ENCODE measurements around the gene TLCD1. TPM values are rescaled to one million over a fixed set of nuclear protein-coding genes. Genes with fewer than 3 reads are reported as not detected.

The TLCD1 gene
- total RNA-seq, 6 experiments from 2014 or later, result 8.0 to 14.6 (median 11.3) TPM

DNA sequence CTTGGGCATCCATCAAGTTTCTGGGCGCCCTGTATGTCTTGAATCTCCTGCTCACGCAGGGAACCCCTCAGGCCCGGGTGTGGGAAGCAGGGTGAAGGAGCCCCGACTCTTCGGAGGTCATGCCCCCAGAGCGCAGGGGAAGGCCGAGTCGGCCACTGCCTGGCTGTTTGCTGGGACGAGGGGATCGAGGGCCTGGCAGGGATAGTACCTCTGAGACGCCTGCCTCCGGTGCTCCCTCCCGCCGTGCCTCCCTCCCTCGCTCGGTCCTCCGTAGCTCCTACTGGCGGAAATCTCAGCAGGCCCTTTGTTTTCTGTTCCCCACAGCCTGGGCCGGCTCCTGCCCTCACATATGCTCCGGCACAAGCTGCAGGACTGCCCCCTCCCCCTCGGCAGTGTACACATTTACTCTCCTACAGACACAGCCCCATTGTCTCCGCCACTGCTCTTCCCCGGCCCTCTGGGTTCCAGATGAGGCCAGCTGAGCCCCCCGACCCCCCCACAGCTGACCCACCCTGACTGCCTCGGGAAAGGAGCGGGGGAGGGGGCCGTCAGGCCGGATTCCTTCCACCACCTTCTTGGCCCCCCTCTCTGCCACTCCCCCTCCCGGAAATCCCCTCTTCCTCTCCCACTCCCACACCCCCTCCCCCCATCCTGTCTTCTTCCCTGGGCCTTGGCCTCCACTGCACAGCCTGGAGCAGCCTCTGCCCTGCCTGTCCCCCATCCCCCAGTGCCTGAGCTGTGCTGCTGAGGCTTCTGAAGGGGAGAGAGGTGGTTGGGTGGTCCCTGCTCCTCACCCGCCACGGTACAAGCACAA is 19.1 kb upstream of the TLCD1 start:
- H3K27me3 Mint-ChIP-seq (ENCODE audit: insufficient read depth), result peaks cover 10% of the 10 kb centered on the region
- no peaks in the 10 kb centered on the region for H3K9me3 Mint-ChIP-seq
- H3K27ac Mint-ChIP-seq, result peak overlapping the region; percentile 95
- TF ChIP-seq, protein P1, sequence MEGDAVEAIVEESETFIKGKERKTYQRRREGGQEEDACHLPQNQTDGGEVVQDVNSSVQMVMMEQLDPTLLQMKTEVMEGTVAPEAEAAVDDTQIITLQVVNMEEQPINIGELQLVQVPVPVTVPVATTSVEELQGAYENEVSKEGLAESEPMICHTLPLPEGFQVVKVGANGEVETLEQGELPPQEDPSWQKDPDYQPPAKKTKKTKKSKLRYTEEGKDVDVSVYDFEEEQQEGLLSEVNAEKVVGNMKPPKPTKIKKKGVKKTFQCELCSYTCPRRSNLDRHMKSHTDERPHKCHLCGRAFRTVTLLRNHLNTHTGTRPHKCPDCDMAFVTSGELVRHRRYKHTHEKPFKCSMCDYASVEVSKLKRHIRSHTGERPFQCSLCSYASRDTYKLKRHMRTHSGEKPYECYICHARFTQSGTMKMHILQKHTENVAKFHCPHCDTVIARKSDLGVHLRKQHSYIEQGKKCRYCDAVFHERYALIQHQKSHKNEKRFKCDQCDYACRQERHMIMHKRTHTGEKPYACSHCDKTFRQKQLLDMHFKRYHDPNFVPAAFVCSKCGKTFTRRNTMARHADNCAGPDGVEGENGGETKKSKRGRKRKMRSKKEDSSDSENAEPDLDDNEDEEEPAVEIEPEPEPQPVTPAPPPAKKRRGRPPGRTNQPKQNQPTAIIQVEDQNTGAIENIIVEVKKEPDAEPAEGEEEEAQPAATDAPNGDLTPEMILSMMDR (IDR thresholded peaks at IDR 0.05), result no peak
- peaks cover 17% of the 10 kb centered on the region for H3K36me3 Mint-ChIP-seq (ENCODE audit: low read depth)
- H3K4me3 Mint-ChIP-seq, result peak overlapping the region; percentile 96
- H3K4me1 Mint-ChIP-seq (ENCODE audit: low read depth), result peaks cover 28% of the 10 kb centered on the region
- no peak for DNase-seq

DNA sequence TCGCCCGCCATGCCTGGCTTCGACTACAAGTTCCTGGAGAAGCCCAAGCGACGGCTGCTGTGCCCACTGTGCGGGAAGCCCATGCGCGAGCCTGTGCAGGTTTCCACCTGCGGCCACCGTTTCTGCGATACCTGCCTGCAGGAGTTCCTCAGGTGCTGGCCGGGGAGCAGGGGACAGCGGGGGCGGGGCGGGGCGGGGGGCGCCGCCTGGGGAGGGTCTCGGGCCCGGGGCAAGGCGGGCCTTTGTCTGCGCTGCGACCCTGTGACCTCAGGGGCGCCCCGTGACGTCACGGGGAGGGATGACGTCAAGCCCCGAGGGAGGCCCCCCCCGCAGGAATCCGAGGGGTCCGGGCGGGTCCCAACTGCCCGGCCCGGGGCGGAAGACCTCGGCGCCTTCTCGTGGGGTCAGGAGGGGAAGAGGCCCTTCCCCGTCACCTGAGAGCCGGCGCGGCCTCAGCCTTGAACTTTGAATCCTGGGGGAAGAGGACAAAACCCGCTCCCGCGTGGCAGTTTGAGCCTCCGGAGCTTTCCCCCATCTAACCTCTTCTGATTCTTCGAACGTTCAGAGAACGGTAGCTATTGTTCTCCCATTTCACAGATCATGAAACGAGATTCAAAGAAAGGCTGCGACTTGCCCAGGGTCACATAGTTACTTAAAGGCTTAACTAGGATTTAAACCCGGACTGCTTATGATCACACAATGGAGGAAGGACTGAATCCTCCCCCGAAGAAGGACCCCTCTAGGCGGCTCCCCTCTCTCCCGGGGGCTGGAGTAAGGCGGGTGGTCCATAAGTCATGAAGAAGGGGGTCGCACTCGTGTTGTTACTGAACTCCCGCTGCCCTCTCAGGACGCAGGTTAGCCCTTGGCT is 18.3 kb upstream of the TLCD1 start:
- Mint-ChIP-seq H3K4me3 (peak overlapping the region; percentile 96), H3K4me1 (ENCODE audit: low read depth) (peaks cover 29% of the 10 kb centered on the region), H3K9me3 (peaks cover 7% of the 10 kb centered on the region), H3K36me3 (ENCODE audit: low read depth) (peaks cover 21% of the 10 kb centered on the region), H3K27ac (peak overlapping the region; percentile 95), H3K27me3 (ENCODE audit: insufficient read depth) (peaks cover 5% of the 10 kb centered on the region)
- DNase-seq, result no peak
- TF ChIP-seq, protein P1 (IDR thresholded peaks at IDR 0.05), result no peak

DNA sequence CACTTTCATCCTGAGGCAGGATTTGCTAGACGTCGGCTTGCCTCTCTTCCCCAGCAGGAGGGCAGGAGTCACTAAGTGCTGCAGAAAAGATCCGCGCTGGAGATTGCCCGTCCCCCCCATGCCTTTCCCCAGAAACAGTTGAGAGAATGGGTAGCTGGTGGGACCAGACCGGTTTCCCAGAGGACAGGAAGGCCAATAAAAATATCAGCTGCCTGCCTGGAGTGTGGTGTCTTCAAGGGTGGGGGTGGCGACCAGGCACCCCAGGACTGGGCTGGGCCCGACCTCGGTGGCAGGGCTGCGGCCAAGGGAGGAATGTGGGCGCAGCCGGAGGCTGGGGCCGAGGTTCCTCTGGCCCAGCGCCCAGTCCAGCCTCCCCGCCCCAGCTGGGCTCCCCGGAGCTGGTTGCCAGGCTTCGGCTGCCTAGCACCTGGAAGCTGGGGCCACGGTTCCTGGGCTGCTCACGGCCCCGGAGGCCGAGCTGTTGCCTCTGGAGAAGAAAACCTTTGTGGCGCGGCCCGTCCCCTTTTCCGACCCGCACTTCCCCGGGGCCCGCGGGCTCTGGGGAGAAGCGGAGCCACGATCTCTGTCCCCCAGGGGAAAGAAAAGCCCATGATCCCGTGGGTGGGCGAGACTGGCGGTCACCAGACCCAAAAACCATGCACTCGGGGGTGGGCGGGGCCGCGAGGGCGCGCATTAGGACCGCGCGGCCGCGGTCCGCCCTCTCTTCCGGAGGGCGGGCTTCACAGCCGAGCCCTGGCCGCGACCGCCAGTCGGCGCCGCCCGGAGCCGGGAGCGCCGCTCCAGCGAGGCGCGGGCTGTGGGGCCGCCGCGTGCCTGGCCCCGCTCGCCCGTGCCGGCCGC is 17.4 kb upstream of the TLCD1 start, which contains the start of gene TRAF4:
Gene TRAF4, plus strand, starts transcription at position 769 of the 861 bp plus-strand sequence. CDS start 102 bp downstream, outside the sequence.
- Mint-ChIP-seq H3K27me3 (ENCODE audit: insufficient read depth) (peaks cover 5% of the 10 kb centered on the region), H3K4me3 (peak within 1 kb of the TSS; percentile 96), H3K9me3 (peaks cover 8% of the 10 kb centered on the region), H3K27ac (peak within 1 kb of the TSS; percentile 96), H3K36me3 (ENCODE audit: low read depth) (peaks cover 15% of the 10 kb centered on the region), H3K4me1 (ENCODE audit: low read depth) (peaks cover 21% of the 10 kb centered on the region)
- DNase-seq, result peak; percentile 93
- TF ChIP-seq, protein P1 (IDR thresholded peaks at IDR 0.05), result no peak

DNA sequence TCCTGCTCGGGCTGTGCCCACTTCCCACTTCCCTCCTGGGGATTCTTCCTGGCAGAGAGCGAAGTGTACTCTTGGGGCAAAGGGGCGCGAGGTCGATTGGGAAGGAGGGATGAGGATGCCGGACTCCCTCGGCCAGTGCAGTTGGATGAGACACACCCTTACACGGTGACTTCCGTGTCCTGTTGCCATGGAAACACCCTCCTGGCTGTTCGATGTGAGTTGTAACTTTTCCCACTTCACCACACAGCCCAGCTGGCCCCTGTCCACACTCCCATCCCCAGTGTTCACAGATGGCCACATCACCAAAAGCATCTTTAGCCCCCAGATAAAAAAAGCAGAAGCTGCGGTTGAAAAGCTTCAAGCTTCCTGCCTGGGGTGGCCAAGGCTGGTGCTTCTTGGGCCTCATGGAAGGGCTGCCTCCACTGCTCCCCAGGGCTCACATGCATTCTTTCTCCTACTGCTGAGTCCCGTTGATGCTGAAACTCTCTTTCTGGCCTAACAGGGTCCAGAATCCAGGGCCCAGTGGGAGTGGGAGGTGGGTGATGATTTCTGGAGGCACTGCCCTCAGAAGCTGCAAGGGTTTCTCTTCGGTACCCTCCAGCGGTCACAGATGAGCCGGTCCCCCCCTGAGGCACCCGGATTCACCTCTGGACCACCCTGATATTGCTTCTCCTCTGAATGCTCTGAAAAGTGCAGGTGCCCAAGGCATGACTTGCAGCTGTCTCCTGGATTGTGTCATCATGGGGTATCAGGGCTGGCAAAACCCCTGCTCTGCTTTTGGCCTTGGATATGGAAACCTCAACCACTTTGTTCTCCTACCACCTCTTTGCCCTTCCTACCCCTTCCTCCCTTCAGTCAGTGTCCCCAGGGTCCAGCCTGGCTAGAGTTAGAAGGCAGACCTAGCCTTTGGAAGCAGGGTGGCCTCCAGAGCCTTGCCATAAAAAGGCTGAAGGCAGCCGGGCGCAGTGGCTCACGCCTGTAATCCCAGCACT is 15.6 kb upstream of the TLCD1 start:
- peak overlapping the region; percentile 15; the same call in 1 of the 2 replicates for H3K4me3 Mint-ChIP-seq
- H3K36me3 Mint-ChIP-seq (ENCODE audit: low read depth), result peaks cover 15% of the 10 kb centered on the region
- H3K9me3 Mint-ChIP-seq, result peaks cover 8% of the 10 kb centered on the region
- H3K27me3 Mint-ChIP-seq (ENCODE audit: insufficient read depth), result peaks cover 5% of the 10 kb centered on the region
- peak overlapping the region; percentile 96; the same call in 1 of the 2 replicates for H3K27ac Mint-ChIP-seq
- TF ChIP-seq, protein P1 (IDR thresholded peaks at IDR 0.05), result no peak
- no peak for DNase-seq
- H3K4me1 Mint-ChIP-seq (ENCODE audit: low read depth), result peaks cover 21% of the 10 kb centered on the region
